HG03432 (cell line): Measurements from ENCODE around the gene TAF3.

Experiments used
- ATAC-seq: cut with Tn5 transposase; IDR thresholded peaks from one replicate; pipeline ENCODE4 v1.9.1; 2021; ENCODE audit warnings: mild to moderate bottlenecking, moderate library complexity; ENCODE audit not compliant: unreplicated experiment

The TAF3 gene

GRCh38 chr10:7932301-7933036 lies 114.2 kb downstream of the TAF3 start:
- ATAC-seq, result no peak

GRCh38 chr10:7933262-7933661 lies 115.0 kb downstream of the TAF3 start:
- ATAC-seq, result no peak

GRCh38 chr10:7933757-7934156 lies 115.5 kb downstream of the TAF3 start:
- no peak for ATAC-seq

- no peak for ATAC-seq
Observed at GRCh38 chr10:7937315-7937945, 119.1 kb downstream of the TAF3 start.

GRCh38 chr10:7941576-7941975 lies 123.3 kb downstream of the TAF3 start:
- ATAC-seq, result no peak

- ATAC-seq, result no peak
Observed at GRCh38 chr10:7942316-7942715, 124.0 kb downstream of the TAF3 start.

- ATAC-seq, result no peak
Observed at GRCh38 chr10:7942859-7943258, 124.6 kb downstream of the TAF3 start.

GRCh38 chr10:7944215-7944480 lies 125.8 kb downstream of the TAF3 start:
- no peak for ATAC-seq

GRCh38 chr10:7944537-7944936 lies 126.2 kb downstream of the TAF3 start:
- ATAC-seq, result no peak

- ATAC-seq, result no peak
Observed at GRCh38 chr10:7945034-7945433, 126.7 kb downstream of the TAF3 start.

- ATAC-seq, result no peak
Observed at GRCh38 chr10:7945469-7946187, 127.3 kb downstream of the TAF3 start.

GRCh38 chr10:7948371-7949000 lies 130.2 kb downstream of the TAF3 start:
- ATAC-seq, result no peak

GRCh38 chr10:7950981-7951847 lies 132.9 kb downstream of the TAF3 start:
- no peak for ATAC-seq

GRCh38 chr10:7952266-7952665 lies 134.0 kb downstream of the TAF3 start:
- ATAC-seq, result no peak

- ATAC-seq, result no peak
Observed at GRCh38 chr10:7953447-7953846, 135.1 kb downstream of the TAF3 start.

GRCh38 chr10:7955446-7955845 lies 137.1 kb downstream of the TAF3 start:
- ATAC-seq, result no peak

GRCh38 chr10:7956508-7956907 lies 138.2 kb downstream of the TAF3 start:
- peak; percentile 96 for ATAC-seq

- no peak for ATAC-seq
Observed at GRCh38 chr10:7957591-7957990, 139.3 kb downstream of the TAF3 start.

- no peak for ATAC-seq
Observed at GRCh38 chr10:7958442-7958841, 140.1 kb downstream of the TAF3 start.

GRCh38 chr10:7960108-7960507 lies 141.8 kb downstream of the TAF3 start:
- no peak for ATAC-seq

GRCh38 chr10:7962592-7962991 lies 144.3 kb downstream of the TAF3 start:
- no peak for ATAC-seq
